Parathyroid adenoma (tissue), 2 donors: ENCODE results near the gene ANKRD55.

Source experiments
- H2AFZ ChIP-seq: fragments of 300-600 bp; sonication (generic); one replicate; pipeline ENCODE4 v1.7.0; 2017; ENCODE audit warnings: antibody characterized with exemption, mild to moderate bottlenecking
- H3K27ac ChIP-seq: fragments of 300-600 bp; sonication (generic); one replicate; pipeline ENCODE4 v1.7.0; 2017
- H3K27me3 ChIP-seq: fragments of 300-600 bp; sonication (generic); one replicate; pipeline ENCODE4 v1.7.0; 2017; ENCODE audit warnings: low read length; ENCODE audit not compliant: control insufficient read depth, insufficient read depth
- H3K36me3 ChIP-seq: fragments of 300-600 bp; sonication (generic); one replicate; pipeline ENCODE4 v1.7.0; 2017; ENCODE audit warnings: low read length; ENCODE audit not compliant: control insufficient read depth, insufficient read depth
- H3K4me1 ChIP-seq: fragments of 300-600 bp; sonication (generic); one replicate; pipeline ENCODE4 v1.7.0; 2017; ENCODE audit warnings: control low read depth
- H3K4me2 ChIP-seq: fragments of 300-600 bp; sonication (generic); one replicate; pipeline ENCODE4 v1.7.0; 2017; ENCODE audit warnings: low read length
- H3K4me3 ChIP-seq: fragments of 300-600 bp; sonication (generic); one replicate; pipeline ENCODE4 v1.7.0; 2017; ENCODE audit warnings: low read depth, low read length
- H3K79me2 ChIP-seq: fragments of 300-600 bp; sonication (generic); one replicate; pipeline ENCODE4 v1.7.0; 2017; ENCODE audit warnings: control low read depth
- H3K9ac ChIP-seq: fragments of 300-600 bp; sonication (generic); one replicate; pipeline ENCODE4 v1.7.0; 2017; ENCODE audit warnings: mild to moderate bottlenecking
- H3K9me3 ChIP-seq: fragments of 300-600 bp; sonication (generic); one replicate; pipeline ENCODE4 v1.7.0; 2017; ENCODE audit warnings: low read length; ENCODE audit not compliant: control insufficient read depth
- TF ChIP-seq, protein P1 (sequence below): fragments of 300-600 bp; sonication (generic); IDR thresholded peaks from one replicate; pipeline ENCODE4 v1.7.0; 2017; ENCODE audit warnings: antibody characterized with exemption, mild to moderate bottlenecking
- donor health status: primary hyperparathyroidism.

Gene ANKRD55

DNA sequence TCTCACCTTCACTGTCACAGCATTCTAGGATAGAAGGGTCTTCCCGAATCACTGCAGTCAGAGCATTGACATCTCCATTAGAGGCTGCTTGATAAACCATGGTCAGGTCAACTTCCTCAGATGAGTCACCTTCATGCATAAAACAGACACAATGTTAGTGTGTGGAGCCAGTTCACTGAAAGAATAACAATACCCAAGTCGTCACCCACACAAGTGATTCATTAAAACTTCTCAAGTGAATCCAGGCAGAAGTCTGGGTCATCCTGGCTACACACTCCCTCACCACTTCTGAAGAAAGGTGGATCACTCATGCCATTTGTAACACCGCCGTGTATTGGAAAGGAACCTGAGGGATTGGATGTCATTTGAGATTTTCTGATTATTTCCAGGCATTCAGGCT lies 49.6 kb downstream of the ANKRD55 start:
- TF ChIP-seq, protein P1, sequence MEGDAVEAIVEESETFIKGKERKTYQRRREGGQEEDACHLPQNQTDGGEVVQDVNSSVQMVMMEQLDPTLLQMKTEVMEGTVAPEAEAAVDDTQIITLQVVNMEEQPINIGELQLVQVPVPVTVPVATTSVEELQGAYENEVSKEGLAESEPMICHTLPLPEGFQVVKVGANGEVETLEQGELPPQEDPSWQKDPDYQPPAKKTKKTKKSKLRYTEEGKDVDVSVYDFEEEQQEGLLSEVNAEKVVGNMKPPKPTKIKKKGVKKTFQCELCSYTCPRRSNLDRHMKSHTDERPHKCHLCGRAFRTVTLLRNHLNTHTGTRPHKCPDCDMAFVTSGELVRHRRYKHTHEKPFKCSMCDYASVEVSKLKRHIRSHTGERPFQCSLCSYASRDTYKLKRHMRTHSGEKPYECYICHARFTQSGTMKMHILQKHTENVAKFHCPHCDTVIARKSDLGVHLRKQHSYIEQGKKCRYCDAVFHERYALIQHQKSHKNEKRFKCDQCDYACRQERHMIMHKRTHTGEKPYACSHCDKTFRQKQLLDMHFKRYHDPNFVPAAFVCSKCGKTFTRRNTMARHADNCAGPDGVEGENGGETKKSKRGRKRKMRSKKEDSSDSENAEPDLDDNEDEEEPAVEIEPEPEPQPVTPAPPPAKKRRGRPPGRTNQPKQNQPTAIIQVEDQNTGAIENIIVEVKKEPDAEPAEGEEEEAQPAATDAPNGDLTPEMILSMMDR: no peak
- Histone ChIP-seq H3K4me3 (no peak overlapping the region), H3K9me3 (no peaks in the 10 kb centered on the region), H3K27ac (no peak overlapping the region), H3K4me2 (no peak overlapping the region), H3K79me2 (no peaks in the 10 kb centered on the region), H3K4me1 (peaks cover 3% of the 10 kb centered on the region), H2AFZ (no peak overlapping the region), H3K9ac (no peak overlapping the region), H3K36me3 (no peaks in the 10 kb centered on the region), H3K27me3 (no peaks in the 10 kb centered on the region)

DNA sequence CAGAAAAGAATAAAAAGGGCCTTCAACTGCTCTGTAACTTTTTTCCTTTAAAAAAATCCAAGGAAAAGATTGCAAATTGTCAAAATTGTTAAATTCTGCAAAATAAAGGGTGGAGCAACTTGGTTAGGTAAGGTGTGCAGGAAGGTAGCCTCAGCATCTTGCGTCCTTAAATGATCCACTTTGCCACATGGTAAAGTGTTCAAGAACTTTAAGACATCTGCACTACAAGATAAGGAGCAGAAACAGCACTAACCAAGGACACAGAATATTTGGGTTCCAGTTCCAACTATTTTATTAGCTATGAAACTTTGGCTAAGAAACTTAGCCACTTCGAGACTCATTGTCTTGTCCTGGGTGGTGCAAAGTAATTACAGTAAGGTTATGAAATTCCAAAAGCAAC lies 53.7 kb downstream of the ANKRD55 start:
- Histone ChIP-seq H3K79me2 (no peaks in the 10 kb centered on the region), H3K4me2 (no peak overlapping the region), H3K27me3 (no peaks in the 10 kb centered on the region), H3K9ac (no peak overlapping the region), H3K9me3 (no peaks in the 10 kb centered on the region), H3K4me1 (peaks cover 3% of the 10 kb centered on the region), H2AFZ (no peak overlapping the region), H3K27ac (no peak overlapping the region), H3K36me3 (no peaks in the 10 kb centered on the region), H3K4me3 (no peak overlapping the region)
- TF ChIP-seq, protein P1: no peak

DNA sequence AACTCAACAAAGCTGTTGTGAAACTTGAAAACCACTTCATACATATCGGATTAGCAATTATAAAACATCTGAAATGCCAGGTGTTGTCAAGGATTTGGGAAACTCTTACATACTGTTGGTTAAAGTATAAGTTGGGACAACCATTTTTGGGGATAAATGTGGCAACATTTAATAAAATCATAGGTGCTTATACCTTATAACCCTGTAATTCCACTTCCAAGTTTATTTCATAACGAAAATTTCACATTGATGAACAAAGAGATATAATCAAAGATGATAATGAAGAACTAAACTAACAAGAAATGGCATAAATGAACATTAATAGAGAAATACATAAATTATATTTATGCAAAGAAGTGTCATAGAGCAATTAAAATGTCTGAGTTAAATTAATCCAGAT lies 54.3 kb downstream of the ANKRD55 start:
- H3K4me1 ChIP-seq: peaks cover 3% of the 10 kb centered on the region
- no peak overlapping the region for H3K27ac ChIP-seq
- no peaks in the 10 kb centered on the region for H3K36me3 ChIP-seq
- H3K27me3 ChIP-seq: no peaks in the 10 kb centered on the region
- no peak overlapping the region for H3K4me2 ChIP-seq
- H2AFZ ChIP-seq: no peak overlapping the region
- H3K4me3 ChIP-seq: no peak overlapping the region
- TF ChIP-seq, protein P1: no peak
- H3K9ac ChIP-seq: no peak overlapping the region
- H3K9me3 ChIP-seq: no peaks in the 10 kb centered on the region
- H3K79me2 ChIP-seq: no peaks in the 10 kb centered on the region

DNA sequence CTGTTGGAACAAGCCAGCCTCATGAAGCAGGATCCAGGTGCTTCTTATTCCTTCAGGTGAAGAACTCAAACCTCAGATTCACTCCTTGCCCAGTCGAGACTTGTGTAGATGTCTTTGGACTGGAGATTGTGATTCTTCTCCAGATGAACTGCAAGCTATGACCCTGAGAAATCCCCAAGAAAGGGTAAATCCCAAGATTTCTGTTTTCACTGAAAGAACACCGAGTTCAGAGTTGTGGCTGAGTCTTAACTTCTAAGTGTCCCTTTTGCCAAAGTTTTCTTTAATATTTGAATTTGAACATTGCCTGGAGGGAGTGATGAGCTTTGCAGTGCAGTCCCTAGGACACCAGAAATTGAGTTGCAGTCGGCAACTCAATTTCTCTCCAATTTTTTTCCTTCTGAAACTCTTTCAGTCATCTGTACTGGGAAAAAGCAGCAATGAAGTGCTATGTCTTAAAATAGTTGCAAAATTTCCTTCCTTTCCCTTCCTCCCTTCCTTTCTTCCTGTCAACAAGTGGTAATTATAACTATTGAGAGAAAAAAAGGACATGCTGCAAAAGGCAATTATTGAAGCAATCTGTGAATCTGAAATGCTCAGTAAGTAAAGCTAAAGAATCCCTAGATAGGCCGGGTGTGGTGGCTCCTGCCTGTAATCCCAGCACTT lies 56.1 kb downstream of the ANKRD55 start:
- no peaks in the 10 kb centered on the region for H3K36me3 ChIP-seq
- no peaks in the 10 kb centered on the region for H3K9me3 ChIP-seq
- H3K4me3 ChIP-seq: no peak overlapping the region
- no peaks in the 10 kb centered on the region for H3K27me3 ChIP-seq
- H3K4me1 ChIP-seq: peaks cover 3% of the 10 kb centered on the region
- TF ChIP-seq, protein P1: no peak
- no peak overlapping the region for H3K9ac ChIP-seq
- H3K79me2 ChIP-seq: no peaks in the 10 kb centered on the region
- H3K4me2 ChIP-seq: no peak overlapping the region
- no peak overlapping the region for H3K27ac ChIP-seq
- no peak overlapping the region for H2AFZ ChIP-seq

DNA sequence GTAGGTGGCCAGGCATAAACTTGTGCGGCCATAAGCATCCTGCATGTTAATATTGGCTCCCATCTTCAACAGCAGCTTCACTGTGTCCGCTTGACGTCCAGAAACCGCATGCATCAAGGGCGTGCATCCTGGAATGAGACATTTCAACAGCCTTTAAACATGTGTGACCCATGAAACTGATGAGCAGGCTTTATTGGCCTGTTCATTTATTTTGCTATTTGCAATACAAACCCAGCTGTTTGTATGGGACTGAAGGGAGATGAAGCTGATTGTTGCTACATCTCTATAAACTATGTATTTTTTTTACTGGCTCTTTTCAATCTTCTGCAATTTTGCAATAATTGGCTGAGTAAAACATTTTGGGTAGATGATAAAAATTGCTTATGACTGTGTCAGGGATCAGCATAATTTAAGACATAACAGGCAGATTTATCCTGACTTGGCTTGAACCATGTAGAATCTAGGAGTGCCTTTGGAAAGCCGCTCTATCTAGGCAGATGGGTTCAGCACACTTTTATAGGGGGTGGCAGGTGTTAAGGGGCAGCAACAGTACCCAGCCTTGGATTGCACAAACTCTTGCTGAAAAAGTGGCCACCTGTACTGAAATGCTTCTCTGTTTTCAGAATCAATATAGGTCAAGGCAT lies 56.9 kb downstream of the ANKRD55 start:
- H2AFZ ChIP-seq: no peak overlapping the region
- H3K79me2 ChIP-seq: no peaks in the 10 kb centered on the region
- H3K27ac ChIP-seq: no peak overlapping the region
- H3K9me3 ChIP-seq: no peaks in the 10 kb centered on the region
- H3K9ac ChIP-seq: no peak overlapping the region
- H3K27me3 ChIP-seq: no peaks in the 10 kb centered on the region
- H3K4me3 ChIP-seq: no peak overlapping the region
- H3K4me2 ChIP-seq: no peak overlapping the region
- H3K4me1 ChIP-seq: peaks cover 3% of the 10 kb centered on the region
- TF ChIP-seq, protein P1: no peak
- no peaks in the 10 kb centered on the region for H3K36me3 ChIP-seq
